Hepatocyte (in vitro differentiated cells): ENCODE data around the gene ADPRS.

Experiments
- CTCF ChIP-seq: fragments of 200-600 bp; sonication (generic); IDR thresholded peaks from 2 replicates; pipeline ENCODE4 v1.5.1; 2016; ENCODE audit warnings: antibody characterized with exemption, mild to moderate bottlenecking; ENCODE audit not compliant: poor library complexity
- EZH2 ChIP-seq: fragments of 200-600 bp; sonication (generic); IDR thresholded peaks from 2 replicates; pipeline ENCODE4 v1.6.1; 2016; ENCODE audit warnings: antibody characterized with exemption, mild to moderate bottlenecking, borderline replicate concordance

- no peak for TF ChIP-seq CTCF
- TF ChIP-seq EZH2 = no peak
Measured at GRCh38 chr1:36067871-36068270, 20.8 kb upstream of the ADPRS start.
